ENCODE measurements around the gene RNF145. TPM values are rescaled to one million over a fixed set of nuclear protein-coding genes. Genes with fewer than 3 reads are reported as not detected.

RNF145 gene
- total RNA-seq, 1 experiment from 2014 or later = 13.7 TPM

GRCh38 chr5:159131951-159132350 lies 77.4 kb downstream of the RNF145 start:
- H3K27me3 ChIP-seq (ENCODE audit: low read length) = peaks cover 14% of the 10 kb centered on the region
- peaks cover 22% of the 10 kb centered on the region for H3K4me1 ChIP-seq (ENCODE audit: insufficient read depth, low read length)
- no TSS peak for BruUV-seq (replicated peaks)
- H3F3A ChIP-seq (ENCODE audit: low read length, unreplicated experiment) = no peaks in the 10 kb centered on the region
- TF ChIP-seq EZH2 (IDR thresholded peaks at IDR 0.05; ENCODE audit: low read length, unreplicated experiment) (no peak), CTCF (conservative IDR thresholded peaks at IDR 0.05; ENCODE audit: low read depth, low read length) (no peak), EZH2phosphoT487 (IDR thresholded peaks at IDR 0.05; ENCODE audit: borderline replicate concordance, low read length) (no peak)
- no peaks in the 10 kb centered on the region for H4K20me1 ChIP-seq (ENCODE audit: low read length)
- peak overlapping the region; percentile 79 for H3K4me2 ChIP-seq (ENCODE audit: low read length)
- intact Hi-C loops (cut with micrococcal nuclease) = loop anchor here (2.0 to 10.0 kb wide), 5 partner anchors 25 to 1987 kb away; partner anchors contain the start of gene MED7
- H3K9me3 ChIP-seq (ENCODE audit: low read length) = no peaks in the 10 kb centered on the region
- ChIA-PET CTCF (no interaction called here), POLR2A (ENCODE audit: unreplicated experiment) (no interaction called here)
- DNase-seq (no peak), ATAC-seq (no peak)
- no peaks in the 10 kb centered on the region for H3K79me2 ChIP-seq (ENCODE audit: low read length)
- H3K27ac ChIP-seq (ENCODE audit: low read length) = no peak overlapping the region
- H3K36me3 ChIP-seq (ENCODE audit: low read depth, low read length) = no peaks in the 10 kb centered on the region
- no peak overlapping the region for H2AFZ ChIP-seq (ENCODE audit: low read length)
- no peak overlapping the region for H3K4me3 ChIP-seq (ENCODE audit: low read length)
- H3K9ac ChIP-seq (ENCODE audit: low read length) = no peak overlapping the region
- no peaks in the 10 kb centered on the region for H3K9me2 ChIP-seq (replicated peaks; ENCODE audit: low read length)

- intact Hi-C loops (cut with micrococcal nuclease) = loop anchor here (5.0 to 10.0 kb wide), 4 partner anchors 1054 to 1986 kb away; partner anchors contain the start of gene MED7
- Histone ChIP-seq H3K4me2 (ENCODE audit: low read length) (no peak overlapping the region), H3K9ac (ENCODE audit: low read length) (no peak overlapping the region), H3F3A (ENCODE audit: low read length, unreplicated experiment) (no peaks in the 10 kb centered on the region), H3K27me3 (ENCODE audit: low read length) (peaks cover 22% of the 10 kb centered on the region), H3K36me3 (ENCODE audit: low read depth, low read length) (no peaks in the 10 kb centered on the region), H3K27ac (ENCODE audit: low read length) (no peak overlapping the region), H3K79me2 (ENCODE audit: low read length) (no peaks in the 10 kb centered on the region), H3K9me2 (replicated peaks; ENCODE audit: low read length) (no peaks in the 10 kb centered on the region), H3K9me3 (ENCODE audit: low read length) (no peaks in the 10 kb centered on the region), H3K4me1 (ENCODE audit: insufficient read depth, low read length) (peaks cover 15% of the 10 kb centered on the region; the same call in 1 of the 2 replicates), H4K20me1 (ENCODE audit: low read length) (no peaks in the 10 kb centered on the region), H3K4me3 (ENCODE audit: low read length) (no peak overlapping the region), H2AFZ (ENCODE audit: low read length) (no peak overlapping the region)
- no TSS peak for BruUV-seq (replicated peaks)
- ATAC-seq (no peak), DNase-seq (no peak)
- POLR2A ChIA-PET (ENCODE audit: unreplicated experiment) = no interaction called here
- CTCF ChIA-PET = interaction anchor here (0.6 kb wide), 1 partner anchor 24 kb away, joined by 3 read pairs; no protein-coding TSS in a partner anchor
- TF ChIP-seq EZH2 (IDR thresholded peaks at IDR 0.05; ENCODE audit: low read length, unreplicated experiment) (no peak), EZH2phosphoT487 (IDR thresholded peaks at IDR 0.05; ENCODE audit: borderline replicate concordance, low read length) (no peak), CTCF (conservative IDR thresholded peaks at IDR 0.05; ENCODE audit: low read depth, low read length) (no peak)
These were observed 78.5 kb downstream of the RNF145 start for GRCh38 chr5:159130871-159131270.

- POLR2A ChIA-PET (ENCODE audit: unreplicated experiment) = no interaction called here
These were observed 81.2 kb downstream of the RNF145 start for GRCh38 chr5:159128070-159128541.

More at GRCh38 chr5:159128070-159128541, 81.2 kb downstream of the RNF145 start:
- peaks cover 12% of the 10 kb centered on the region; the same call in 1 of the 2 replicates for H3K4me1 ChIP-seq (ENCODE audit: insufficient read depth, low read length)
- no peaks in the 10 kb centered on the region for H3K79me2 ChIP-seq (ENCODE audit: low read length)
- H3K4me2 ChIP-seq (ENCODE audit: low read length) = no peak overlapping the region
- no peaks in the 10 kb centered on the region for H4K20me1 ChIP-seq (ENCODE audit: low read length)
- H3K4me3 ChIP-seq (ENCODE audit: low read length) = no peak overlapping the region
- ATAC-seq (no peak), DNase-seq (no peak)
- H3K27me3 ChIP-seq (ENCODE audit: low read length) = peaks cover 22% of the 10 kb centered on the region
- H2AFZ ChIP-seq (ENCODE audit: low read length) = no peak overlapping the region
- H3K9me2 ChIP-seq (replicated peaks; ENCODE audit: low read length) = no peaks in the 10 kb centered on the region
- TF ChIP-seq EZH2phosphoT487 (IDR thresholded peaks at IDR 0.05; ENCODE audit: borderline replicate concordance, low read length) (no peak), EZH2 (IDR thresholded peaks at IDR 0.05; ENCODE audit: low read length, unreplicated experiment) (no peak), CTCF (conservative IDR thresholded peaks at IDR 0.05; ENCODE audit: low read depth, low read length) (no peak)
- H3K36me3 ChIP-seq (ENCODE audit: low read depth, low read length) = no peaks in the 10 kb centered on the region
- H3K9me3 ChIP-seq (ENCODE audit: low read length) = no peaks in the 10 kb centered on the region
- CTCF ChIA-PET = no interaction called here
- H3K27ac ChIP-seq (ENCODE audit: low read length) = no peak overlapping the region
- intact Hi-C loops (cut with micrococcal nuclease) = no loop called here
- H3F3A ChIP-seq (ENCODE audit: low read length, unreplicated experiment) = no peaks in the 10 kb centered on the region
- no TSS peak for BruUV-seq (replicated peaks)
- H3K9ac ChIP-seq (ENCODE audit: low read length) = no peak overlapping the region

Measured in PC-3 (cell line).